Stimulated activated CD4-positive, alpha-beta T cell treated with anti-CD3 and anti-CD28 coated beads, Interleukin-2, amount 100 ng/mL, for 4 hours (primary cell): Measurements from ENCODE around the gene GFPT2.

Experiments
- DNase-seq: peaks from one replicate; pipeline ENCODE4 v3.0.0-alpha.2; 2020; ENCODE audit warnings: low read depth

Gene GFPT2

GRCh38 chr5:180332861-180333260, 20.3 kb downstream of the GFPT2 start:
- no peak for DNase-seq

- DNase-seq, result no peak
These were observed 21.1 kb downstream of the GFPT2 start for GRCh38 chr5:180332051-180332517.

- no peak for DNase-seq
These were observed 21.5 kb downstream of the GFPT2 start for GRCh38 chr5:180331647-180331950.

- no peak for DNase-seq
These were observed 22.1 kb downstream of the GFPT2 start for GRCh38 chr5:180330810-180331646.

GRCh38 chr5:180330270-180330648, 22.9 kb downstream of the GFPT2 start:
- DNase-seq, result no peak

GRCh38 chr5:180329606-180330269, 23.4 kb downstream of the GFPT2 start:
- DNase-seq, result no peak

- DNase-seq, result no peak
These were observed 24.0 kb downstream of the GFPT2 start for GRCh38 chr5:180329138-180329435.

- peak; percentile 68 for DNase-seq
These were observed 24.6 kb downstream of the GFPT2 start for GRCh38 chr5:180328296-180329137.

GRCh38 chr5:180326989-180327565, 26.1 kb downstream of the GFPT2 start:
- no peak for DNase-seq

- DNase-seq, result no peak
These were observed 28.6 kb downstream of the GFPT2 start for GRCh38 chr5:180324601-180324950.

- no peak for DNase-seq
These were observed 29.1 kb downstream of the GFPT2 start for GRCh38 chr5:180323941-180324600.

GRCh38 chr5:180323160-180323559, 30.0 kb downstream of the GFPT2 start:
- DNase-seq, result no peak

- no peak for DNase-seq
These were observed 34.6 kb downstream of the GFPT2 start for GRCh38 chr5:180318456-180319089.

GRCh38 chr5:180316586-180316985, 36.5 kb downstream of the GFPT2 start:
- DNase-seq, result no peak

- DNase-seq, result peak; percentile 61
These were observed 37.3 kb downstream of the GFPT2 start for GRCh38 chr5:180315762-180316212.

GRCh38 chr5:180313677-180314505, 39.2 kb downstream of the GFPT2 start:
- peak; percentile 51 for DNase-seq

GRCh38 chr5:180311216-180311615, 41.9 kb downstream of the GFPT2 start:
- no peak for DNase-seq

- no peak for DNase-seq
These were observed 46.3 kb downstream of the GFPT2 start for GRCh38 chr5:180306796-180307195.

- DNase-seq, result no peak
These were observed 47.7 kb downstream of the GFPT2 start for GRCh38 chr5:180305481-180305880.
